Mucosa of stomach (tissue), 1 donor: ENCODE results near the gene METTL27.
"Not testable (repeated sequence)": the region's sequence is repeated elsewhere in the genome, so short reads cannot be mapped to it uniquely, and the experiment has no call there.

Experiments used
- H3K27me3 ChIP-seq: one replicate; pipeline ENCODE4 v1.7.0; 2013; ENCODE audit warnings: mild to moderate bottlenecking, low read length; ENCODE audit not compliant: control insufficient read depth, insufficient read depth
- H3K36me3 ChIP-seq: one replicate; pipeline ENCODE4 v1.7.0; 2013; ENCODE audit warnings: low read length; ENCODE audit not compliant: control insufficient read depth, insufficient read depth
- H3K4me1 ChIP-seq: one replicate; pipeline ENCODE4 v1.7.0; 2013; ENCODE audit warnings: mild to moderate bottlenecking, low read length; ENCODE audit not compliant: control insufficient read depth, insufficient read depth
- H3K4me3 ChIP-seq: one replicate; pipeline ENCODE4 v1.7.0; 2013; ENCODE audit warnings: low read length
- H3K9ac ChIP-seq: one replicate; pipeline ENCODE4 v1.7.0; 2013; ENCODE audit warnings: mild to moderate bottlenecking, low read length, moderate library complexity
- H3K9me3 ChIP-seq: one replicate; pipeline ENCODE4 v1.7.0; 2013; ENCODE audit warnings: mild to moderate bottlenecking, low read length, moderate library complexity; ENCODE audit not compliant: control insufficient read depth
- donor health status: Pancreatic carcinoma.

The METTL27 gene

GRCh38 chr7:73821597-73822285 lies 20.6 kb downstream of the METTL27 start:
- H3K9me3 ChIP-seq, H3K9ac ChIP-seq, H3K4me3 ChIP-seq, H3K36me3 ChIP-seq: not testable (repeated sequence)
- Histone ChIP-seq H3K27me3 (peaks cover 26% of the 10 kb centered on the region), H3K4me1 (peaks cover 17% of the 10 kb centered on the region)

DNA sequence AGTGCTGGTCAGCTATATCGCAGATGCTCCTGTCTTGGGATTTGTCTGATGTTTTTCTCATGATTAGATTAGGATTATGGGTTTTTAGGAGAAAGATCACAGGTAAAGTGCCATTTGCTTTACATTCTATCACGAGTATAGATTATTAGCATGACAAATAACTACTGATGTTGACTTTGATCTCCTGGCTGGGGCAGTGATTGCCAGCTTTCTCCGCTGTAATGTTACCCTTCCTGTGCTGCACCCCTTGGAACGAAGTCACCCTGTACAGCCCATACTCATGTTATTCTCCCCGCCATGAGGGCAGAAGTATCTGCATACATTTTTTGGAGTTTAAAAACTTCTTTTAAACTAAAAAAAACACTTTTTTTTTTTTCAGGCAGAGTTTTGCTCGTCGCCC lies 22.3 kb downstream of the METTL27 start:
- Histone ChIP-seq H3K9me3 (no peaks in the 10 kb centered on the region), H3K4me3 (no peak overlapping the region), H3K4me1 (peaks cover 17% of the 10 kb centered on the region), H3K27me3 (peaks cover 33% of the 10 kb centered on the region), H3K9ac (no peak overlapping the region), H3K36me3 (no peaks in the 10 kb centered on the region)

DNA sequence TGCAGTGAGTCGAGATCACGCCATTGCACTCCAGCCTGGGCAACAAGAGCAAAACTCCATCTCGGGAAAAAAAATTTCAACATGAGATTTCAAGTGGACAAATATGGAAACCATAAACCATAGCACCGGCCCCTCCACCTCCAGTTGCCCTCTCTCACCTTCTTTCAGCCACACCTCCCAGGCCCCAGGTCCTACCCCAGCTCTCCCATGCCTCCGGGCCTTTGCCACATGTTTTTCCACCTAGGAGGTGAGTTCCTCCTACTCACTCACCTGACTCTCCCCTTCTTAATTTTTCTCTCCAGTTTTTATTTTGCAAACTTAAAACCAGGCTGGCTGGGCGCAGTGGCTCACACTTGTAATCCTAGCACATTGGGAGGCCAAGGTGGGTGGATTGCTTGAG lies 25.2 kb downstream of the METTL27 start:
- H3K27me3 ChIP-seq = peaks cover 21% of the 10 kb centered on the region
- no peak overlapping the region for H3K9ac ChIP-seq
- no peak overlapping the region for H3K4me3 ChIP-seq
- peaks cover 3% of the 10 kb centered on the region for H3K4me1 ChIP-seq
- no peaks in the 10 kb centered on the region for H3K36me3 ChIP-seq
- H3K9me3 ChIP-seq = no peaks in the 10 kb centered on the region

DNA sequence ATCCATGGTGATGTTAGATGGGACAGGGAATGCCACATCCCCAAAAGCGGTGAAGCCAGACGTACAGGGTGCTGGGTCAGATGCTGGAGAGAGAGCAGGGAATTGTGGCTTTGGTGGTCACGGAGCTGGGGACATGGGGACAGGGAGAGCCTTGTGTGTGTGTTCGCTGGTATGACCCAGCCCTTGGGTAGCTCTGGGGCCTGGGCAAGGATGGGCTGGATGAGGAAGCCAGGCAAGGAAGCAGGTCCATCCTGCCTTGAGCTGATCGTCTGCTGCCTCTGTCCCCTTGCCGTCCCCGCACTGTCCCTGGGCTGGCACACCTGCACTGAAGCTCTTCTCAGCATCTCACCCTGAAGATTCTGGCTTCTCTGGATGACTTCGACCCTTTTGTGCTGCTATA lies 26.9 kb downstream of the METTL27 start:
- Histone ChIP-seq H3K4me1 (no peaks in the 10 kb centered on the region), H3K4me3 (no peak overlapping the region), H3K36me3 (no peaks in the 10 kb centered on the region), H3K27me3 (peaks cover 35% of the 10 kb centered on the region), H3K9me3 (no peaks in the 10 kb centered on the region), H3K9ac (no peak overlapping the region)

- H3K9me3 ChIP-seq = no peaks in the 10 kb centered on the region
- H3K27me3 ChIP-seq = peaks cover 50% of the 10 kb centered on the region
- no peak overlapping the region for H3K9ac ChIP-seq
Observed at GRCh38 chr7:73812996-73813395, 29.3 kb downstream of the METTL27 start.

DNA sequence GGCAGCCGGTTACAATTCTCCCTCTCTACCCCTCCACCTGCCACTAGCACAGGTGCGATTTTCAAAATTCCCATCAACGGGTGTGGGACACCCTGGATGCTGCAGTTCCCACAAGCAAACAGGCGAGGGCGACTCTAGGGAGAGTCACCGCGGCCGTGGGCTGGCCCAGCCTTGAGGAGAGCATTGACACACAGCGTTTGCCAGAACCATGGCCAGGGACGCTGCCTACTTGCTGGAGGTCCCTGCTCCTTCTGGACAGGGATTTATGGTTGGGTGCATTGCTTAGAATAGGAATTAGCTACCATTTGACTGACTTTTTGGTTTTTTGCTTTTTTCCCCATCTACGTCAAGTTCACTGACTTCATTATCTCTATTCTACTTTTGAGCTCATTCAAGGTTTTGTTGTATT lies 30.6 kb downstream of the METTL27 start:
- Histone ChIP-seq H3K4me3 (no peak overlapping the region), H3K36me3 (no peaks in the 10 kb centered on the region), H3K4me1 (no peaks in the 10 kb centered on the region), H3K27me3 (peaks cover 55% of the 10 kb centered on the region), H3K9me3 (no peaks in the 10 kb centered on the region), H3K9ac (no peak overlapping the region)

More at GRCh38 chr7:73812996-73813395, 29.3 kb downstream of the METTL27 start:
- Histone ChIP-seq H3K4me3 (no peak overlapping the region), H3K4me1 (no peaks in the 10 kb centered on the region), H3K36me3 (no peaks in the 10 kb centered on the region)

GRCh38 chr7:73810998-73811360 lies 31.3 kb downstream of the METTL27 start:
- Histone ChIP-seq H3K4me3 (no peak overlapping the region), H3K4me1 (no peaks in the 10 kb centered on the region), H3K36me3 (no peaks in the 10 kb centered on the region), H3K27me3 (peaks cover 52% of the 10 kb centered on the region), H3K9ac (no peak overlapping the region), H3K9me3 (no peaks in the 10 kb centered on the region)

DNA sequence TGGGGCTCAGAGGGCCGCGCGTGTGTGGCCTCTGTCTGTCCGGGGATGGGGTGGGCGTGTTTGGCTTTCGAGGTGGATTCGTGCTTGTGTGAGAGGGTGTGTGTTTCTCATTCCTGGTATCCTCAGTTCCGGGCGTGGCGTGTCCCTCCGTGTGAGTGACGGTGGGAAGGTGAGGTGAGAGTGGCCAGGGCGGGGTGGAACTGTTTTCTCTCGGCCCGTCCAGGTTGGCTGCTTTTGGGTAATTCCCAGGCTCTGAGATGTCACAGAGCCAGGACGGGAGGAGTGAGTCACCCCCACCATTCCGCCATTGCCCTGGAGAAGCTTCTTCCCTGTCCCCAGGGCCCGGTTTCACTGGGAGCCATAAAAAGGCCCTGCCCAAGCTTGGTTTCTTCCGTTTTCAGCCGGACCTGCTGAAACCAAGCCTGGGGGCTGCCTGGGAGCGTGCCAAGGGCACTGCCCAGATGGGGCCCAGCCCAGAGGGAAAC lies 32.8 kb downstream of the METTL27 start:
- Histone ChIP-seq H3K27me3 (peaks cover 51% of the 10 kb centered on the region), H3K9me3 (no peaks in the 10 kb centered on the region), H3K4me3 (no peak overlapping the region), H3K4me1 (no peaks in the 10 kb centered on the region), H3K9ac (no peak overlapping the region), H3K36me3 (no peaks in the 10 kb centered on the region)

GRCh38 chr7:73802459-73802858 lies 39.9 kb downstream of the METTL27 start:
- no peaks in the 10 kb centered on the region for H3K36me3 ChIP-seq
- H3K27me3 ChIP-seq = peaks cover 40% of the 10 kb centered on the region

GRCh38 chr7:73801577-73801976 lies 40.7 kb downstream of the METTL27 start:
- H3K36me3 ChIP-seq = no peaks in the 10 kb centered on the region
- H3K9ac ChIP-seq = no peak overlapping the region
- no peaks in the 10 kb centered on the region for H3K4me1 ChIP-seq
- peaks cover 35% of the 10 kb centered on the region for H3K27me3 ChIP-seq
- H3K4me3 ChIP-seq = no peak overlapping the region
- no peaks in the 10 kb centered on the region for H3K9me3 ChIP-seq

More at GRCh38 chr7:73802459-73802858, 39.9 kb downstream of the METTL27 start:
- Histone ChIP-seq H3K4me1 (no peaks in the 10 kb centered on the region), H3K4me3 (no peak overlapping the region), H3K9ac (no peak overlapping the region), H3K9me3 (no peaks in the 10 kb centered on the region)

DNA sequence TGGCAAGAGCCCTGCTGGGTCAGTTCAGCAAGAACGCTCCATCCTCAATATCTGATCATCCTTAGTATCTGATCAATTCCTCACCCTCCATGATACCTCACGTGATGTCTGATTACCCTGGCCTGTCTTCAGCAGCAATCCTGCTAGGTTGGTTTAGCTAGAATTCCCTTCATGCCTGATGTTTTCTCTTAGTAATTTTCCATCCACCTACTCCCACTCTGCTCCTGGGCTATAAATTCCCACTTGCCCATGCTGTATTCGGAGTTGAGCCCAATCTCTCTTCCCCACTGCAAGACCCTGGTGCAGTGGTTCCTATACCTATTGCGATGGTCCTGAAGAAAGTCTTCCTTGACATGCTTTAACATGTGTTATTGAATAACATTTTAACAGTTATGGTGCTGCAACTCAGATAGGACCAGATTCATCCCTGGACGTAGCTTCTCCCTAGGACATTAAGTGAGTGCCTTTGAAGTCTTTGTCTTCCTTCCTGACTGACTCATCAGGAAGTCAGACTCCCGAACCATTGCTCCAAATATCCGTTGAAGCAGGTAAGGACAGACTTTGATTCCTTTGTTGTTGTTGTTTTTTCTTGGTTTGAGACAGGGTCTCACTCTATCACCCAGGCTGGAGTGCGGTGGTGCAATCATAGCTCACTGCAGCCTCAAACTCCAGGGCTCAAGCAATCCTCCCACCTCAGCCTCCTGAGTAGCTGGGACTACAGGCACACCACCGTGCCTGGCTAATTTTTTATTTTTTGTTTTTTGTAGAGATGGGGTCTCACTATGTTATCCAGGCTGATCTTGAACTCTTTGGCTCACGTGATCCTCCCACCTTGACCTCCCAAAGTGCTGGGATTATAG lies 42.8 kb downstream of the METTL27 start:
- Histone ChIP-seq H3K4me3 (no peak overlapping the region), H3K27me3 (peaks cover 45% of the 10 kb centered on the region), H3K4me1 (no peaks in the 10 kb centered on the region), H3K9ac (no peak overlapping the region), H3K36me3 (no peaks in the 10 kb centered on the region), H3K9me3 (no peaks in the 10 kb centered on the region)

DNA sequence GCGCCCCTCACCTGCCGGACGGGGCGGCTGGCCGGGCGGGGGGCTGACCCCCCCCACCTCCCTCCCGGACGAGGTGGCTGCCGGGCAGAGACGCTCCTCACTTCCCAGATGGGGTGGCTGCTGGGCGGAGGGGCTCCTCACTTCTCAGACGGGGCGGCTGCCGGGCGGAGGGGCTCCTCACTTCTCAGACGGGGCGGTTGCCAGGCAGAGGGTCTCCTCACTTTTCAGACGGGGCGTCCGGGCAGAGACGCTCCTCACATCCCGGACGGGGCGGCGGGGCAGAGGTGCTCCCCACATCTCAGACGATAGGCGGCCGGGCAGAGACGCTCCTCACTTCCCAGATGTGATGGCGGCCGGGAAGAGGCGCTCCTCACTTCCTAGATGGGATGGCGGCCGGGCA lies 45.1 kb downstream of the METTL27 start:
- not testable (repeated sequence) for H3K9ac ChIP-seq, H3K4me3 ChIP-seq, H3K9me3 ChIP-seq, H3K36me3 ChIP-seq
- peaks cover 57% of the 10 kb centered on the region for H3K27me3 ChIP-seq
- peaks cover 14% of the 10 kb centered on the region for H3K4me1 ChIP-seq
